Bronchus fibroblast of lung (primary cell): Measurements from ENCODE around the gene C2orf69. TPM values are rescaled to one million over a fixed set of nuclear protein-coding genes. Genes with fewer than 3 reads are reported as not detected.

Source experiments
- total RNA-seq: library from RNA; depleted of rRNA; stranded (reverse); fragments of >200 nt; gene quantifications from 2 replicates; pipeline ENCODE4 v1.2.3, GENCODE V29; 2015

The C2orf69 gene, protein sequence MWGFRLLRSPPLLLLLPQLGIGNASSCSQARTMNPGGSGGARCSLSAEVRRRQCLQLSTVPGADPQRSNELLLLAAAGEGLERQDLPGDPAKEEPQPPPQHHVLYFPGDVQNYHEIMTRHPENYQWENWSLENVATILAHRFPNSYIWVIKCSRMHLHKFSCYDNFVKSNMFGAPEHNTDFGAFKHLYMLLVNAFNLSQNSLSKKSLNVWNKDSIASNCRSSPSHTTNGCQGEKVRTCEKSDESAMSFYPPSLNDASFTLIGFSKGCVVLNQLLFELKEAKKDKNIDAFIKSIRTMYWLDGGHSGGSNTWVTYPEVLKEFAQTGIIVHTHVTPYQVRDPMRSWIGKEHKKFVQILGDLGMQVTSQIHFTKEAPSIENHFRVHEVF
- total RNA-seq: 9.8 and 10.1 TPM in 2 replicates

DNA sequence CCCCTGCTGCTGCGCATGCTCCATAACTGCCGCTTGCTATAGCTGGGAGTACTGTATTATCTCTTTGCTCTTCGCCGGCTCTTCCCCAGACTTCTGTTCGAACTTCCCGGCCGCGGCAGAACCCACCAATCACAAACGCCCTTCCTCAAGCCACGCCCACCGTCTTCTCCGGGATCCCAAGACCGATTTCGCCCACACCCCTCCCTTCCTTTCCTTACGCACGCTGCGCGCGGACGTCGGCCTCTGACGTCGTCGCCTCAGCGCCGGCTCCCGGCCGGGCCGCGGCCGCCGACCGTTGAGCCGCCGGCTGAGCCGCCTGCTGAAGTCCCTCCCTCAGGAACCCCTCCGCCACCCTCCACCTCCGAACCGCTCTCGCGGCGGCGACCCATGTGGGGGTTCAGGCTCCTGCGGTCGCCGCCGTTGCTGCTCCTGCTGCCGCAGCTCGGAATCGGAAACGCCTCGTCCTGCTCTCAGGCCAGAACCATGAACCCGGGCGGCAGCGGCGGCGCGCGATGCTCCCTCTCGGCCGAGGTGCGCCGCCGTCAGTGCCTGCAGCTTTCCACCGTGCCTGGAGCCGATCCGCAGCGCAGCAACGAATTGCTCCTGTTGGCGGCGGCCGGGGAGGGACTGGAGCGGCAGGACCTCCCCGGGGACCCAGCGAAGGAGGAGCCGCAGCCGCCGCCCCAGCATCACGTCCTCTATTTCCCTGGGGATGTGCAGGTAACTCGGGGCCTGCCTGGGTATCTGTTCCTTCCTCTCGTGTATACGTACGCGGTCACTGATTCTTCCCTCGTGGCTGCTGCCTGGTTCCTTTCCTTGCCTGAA is at the start of gene C2orf69:
Gene C2orf69, plus strand, starts transcription at position 242 of the 825 bp plus-strand sequence. Its CDS starts 146 bp downstream, at position 388.

DNA sequence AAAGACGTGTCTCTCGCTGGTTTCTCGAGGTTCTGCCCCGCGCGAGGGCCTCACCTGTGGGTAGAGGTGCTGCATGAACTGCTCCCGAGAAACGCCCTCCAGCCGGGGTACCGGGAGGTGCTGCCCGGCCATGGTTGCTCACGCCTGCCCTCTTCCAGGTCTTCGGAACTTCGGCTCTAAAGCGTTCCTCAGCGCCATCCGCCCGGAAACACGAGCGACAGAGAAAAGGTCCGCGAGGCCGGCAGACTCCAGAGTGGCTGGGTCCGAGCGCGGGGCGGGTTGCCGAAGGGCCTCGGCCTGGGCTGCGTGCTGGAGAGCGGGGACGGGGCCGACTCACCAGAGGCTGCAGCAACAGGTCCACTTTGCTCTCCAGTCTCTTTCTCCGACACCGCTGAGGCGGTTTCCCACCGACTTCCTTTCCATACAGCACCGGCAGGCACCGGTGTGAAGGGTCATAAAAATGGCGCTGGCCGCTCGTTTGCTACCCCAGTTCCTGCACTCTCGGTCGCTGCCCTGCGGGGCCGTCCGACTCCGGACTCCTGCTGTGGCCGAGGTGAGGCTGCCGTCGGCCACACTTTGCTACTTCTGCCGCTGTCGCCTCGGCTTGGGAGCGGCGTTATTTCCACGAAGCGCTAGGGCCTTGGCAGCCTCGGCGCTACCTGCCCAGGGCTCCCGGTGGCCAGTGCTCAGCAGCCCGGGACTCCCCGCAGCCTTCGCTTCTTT is 44.4 kb downstream of the C2orf69 start, which contains the start of the genes MAIP1 and TYW5:
Gene MAIP1, plus strand, starts transcription at position 244 of the 723 bp plus-strand sequence. Its CDS starts 217 bp downstream, at position 461.
Gene TYW5, minus strand, starts transcription at position 153 of the 723 bp plus-strand sequence. Its CDS starts 21 bp downstream, at position 132.

Other genes with a start within 250 kb of the C2orf69 start
- 0.30 and 1.2 TPM in 2 replicates for gene FTCDNL1, start 60.1 kb upstream of the C2orf69 start, total RNA-seq
- gene TYW5, start 44.2 kb downstream of the C2orf69 start, total RNA-seq: 3.7 and 4.2 TPM in 2 replicates
- gene MAIP1, start 44.3 kb downstream of the C2orf69 start, total RNA-seq: 26.2 and 31.8 TPM in 2 replicates